Keratinocyte (primary cell): ENCODE data around the gene LUZP1.

Experiments
- EZH2 ChIP-seq: IDR thresholded peaks from one replicate; pipeline ENCODE4 v1.6.1; 2012; ENCODE audit warnings: inconsistent platforms, mild to moderate bottlenecking, low read length, moderate library complexity
- TF ChIP-seq, protein P1 (sequence below), 3 experiments: IDR thresholded peaks in 1 of 3; conservative IDR thresholded peaks in 1 of 3; optimal IDR thresholded peaks in 1 of 3; 2 replicates in 2 of 3; 3 replicates in 1 of 3; pipeline versions ENCODE3 to v1.5.1; 2011; ENCODE audit warnings: low read length in 3 of 3, mild to moderate bottlenecking in 3 of 3, moderate library complexity in 2 of 3, control low read depth in 1 of 3, inconsistent platforms in 1 of 3; ENCODE audit not compliant: insufficient read depth in 2 of 3; ENCODE audit errors: extremely low read depth in 1 of 3

DNA sequence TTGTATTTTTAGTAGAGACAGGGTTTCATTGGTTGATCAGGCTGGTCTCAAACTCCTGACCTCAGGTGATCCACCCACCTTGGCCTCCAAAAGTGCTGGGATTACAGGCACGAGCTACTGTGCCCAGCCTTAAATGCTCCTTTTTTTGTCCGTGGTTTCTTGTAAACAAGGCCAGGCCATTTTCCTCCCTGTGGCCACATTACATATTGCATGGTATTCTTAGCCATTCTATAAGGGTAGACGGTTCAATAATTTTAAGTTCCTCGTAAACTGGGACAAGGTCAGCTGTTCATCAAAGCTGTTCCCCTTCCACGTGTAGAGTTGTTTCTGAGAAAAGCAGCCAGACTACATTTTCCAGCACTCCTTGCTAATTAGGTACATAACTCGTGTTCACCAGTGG, 10.3 kb upstream of the LUZP1 start:
- TF ChIP-seq, protein P1, sequence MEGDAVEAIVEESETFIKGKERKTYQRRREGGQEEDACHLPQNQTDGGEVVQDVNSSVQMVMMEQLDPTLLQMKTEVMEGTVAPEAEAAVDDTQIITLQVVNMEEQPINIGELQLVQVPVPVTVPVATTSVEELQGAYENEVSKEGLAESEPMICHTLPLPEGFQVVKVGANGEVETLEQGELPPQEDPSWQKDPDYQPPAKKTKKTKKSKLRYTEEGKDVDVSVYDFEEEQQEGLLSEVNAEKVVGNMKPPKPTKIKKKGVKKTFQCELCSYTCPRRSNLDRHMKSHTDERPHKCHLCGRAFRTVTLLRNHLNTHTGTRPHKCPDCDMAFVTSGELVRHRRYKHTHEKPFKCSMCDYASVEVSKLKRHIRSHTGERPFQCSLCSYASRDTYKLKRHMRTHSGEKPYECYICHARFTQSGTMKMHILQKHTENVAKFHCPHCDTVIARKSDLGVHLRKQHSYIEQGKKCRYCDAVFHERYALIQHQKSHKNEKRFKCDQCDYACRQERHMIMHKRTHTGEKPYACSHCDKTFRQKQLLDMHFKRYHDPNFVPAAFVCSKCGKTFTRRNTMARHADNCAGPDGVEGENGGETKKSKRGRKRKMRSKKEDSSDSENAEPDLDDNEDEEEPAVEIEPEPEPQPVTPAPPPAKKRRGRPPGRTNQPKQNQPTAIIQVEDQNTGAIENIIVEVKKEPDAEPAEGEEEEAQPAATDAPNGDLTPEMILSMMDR (optimal IDR thresholded peaks at IDR 0.05 in 1 of 3, IDR thresholded peaks at IDR 0.05 in 1 of 3, conservative IDR thresholded peaks at IDR 0.05 in 1 of 3; ENCODE audit: extremely low read depth in 1 of 3, insufficient read depth in 2 of 3, low read length in 3 of 3): peak in 2 of 3 experiments; percentile 16 to 39
- TF ChIP-seq EZH2: no peak
